A549 (cell line): ENCODE data around the gene MYO9A. TPM values are rescaled to one million over a fixed set of nuclear protein-coding genes. Genes with fewer than 3 reads are reported as not detected.
"Not testable (repeated sequence)": the region's sequence is repeated elsewhere in the genome, so short reads cannot be mapped to it uniquely, and the experiment has no call there.

Experiments
- ATAC-seq, 2 experiments: fragments of 200-7000 bp in 1 of 2; fragments of >200 bp in 1 of 2; cut with Nextera tagmentation in 1 of 2; cut with Tn5 transposase in 1 of 2; 3 replicates each; pipeline versions ENCODE4 v1.8.0 to v1.9.1; 2018 to 2020; ENCODE audit warnings: mild to moderate bottlenecking in 1 of 2, moderate library complexity in 1 of 2
- CTCF ChIA-PET: fragments of 300-600 bp; sonication (Branson Sonifier 250); formaldehyde crosslinking; extraction: SDS; loops from one replicate; lab custom pipeline; 2021; ENCODE audit warnings: antibody characterized with exemption, inconsistent platforms; lab: Yijun Ruan, JAX
- POLR2A ChIA-PET: fragments of 350-600 bp; formaldehyde crosslinking; extraction: SDS; loops from one replicate; lab custom pipeline; 2021; ENCODE audit warnings: antibody characterized with exemption, inconsistent platforms; lab: Yijun Ruan, JAX
- DNase-seq, 2 experiments: peaks; one replicate each; pipeline versions ENCODE4 v3.0.0 to v3.0.0-alpha.2; 2011 to 2016; ENCODE audit warnings: low read depth in 1 of 2, low spot score in 1 of 2
- FAIRE-seq: peaks from 2 replicates; lab custom pipeline; 2011; peaks lifted over from hg19 to GRCh38; lab: Jason Lieb, UNC
- H3K27ac ChIP-seq, 2 experiments: fragments of >200 bp; sonication (Bioruptor Twin); formaldehyde crosslinking; 3 replicates each; pipeline ENCODE4 v1.5.1; 2016 to 2017
- H3K4me1 ChIP-seq: fragments of >200 bp; sonication (Bioruptor Twin); formaldehyde crosslinking; 3 replicates; pipeline ENCODE4 v1.6.1; 2016
- H3K4me2 ChIP-seq: fragments of >200 bp; sonication (Bioruptor Twin); formaldehyde crosslinking; 3 replicates; pipeline ENCODE4 v1.6.1; 2016
- H3K4me3 ChIP-seq: fragments of >200 bp; sonication (Bioruptor Twin); formaldehyde crosslinking; 3 replicates; pipeline ENCODE4 v1.5.1; 2016
- H3K9me3 ChIP-seq: fragments of >200 bp; sonication (Bioruptor Twin); formaldehyde crosslinking; 3 replicates; pipeline ENCODE4 v1.6.1; 2016
- CBX2 ChIP-seq: fragments of 200-600 bp; sonication (generic); IDR thresholded peaks from 2 replicates; pipeline ENCODE4 v1.6.1; 2016; ENCODE audit warnings: low read depth, mild to moderate bottlenecking, borderline replicate concordance
- CHD2 ChIP-seq: fragments of 150-350 bp; IDR thresholded peaks from 2 replicates; pipeline ENCODE4 v1.6.1; 2014; ENCODE audit warnings: low read length; ENCODE audit not compliant: partially characterized antibody
- CHD4 ChIP-seq: fragments of 200-600 bp; sonication (generic); IDR thresholded peaks from 2 replicates; pipeline ENCODE4 v1.6.1; 2016; ENCODE audit warnings: antibody characterized with exemption, mild to moderate bottlenecking, borderline replicate concordance
- EP300 ChIP-seq, 2 experiments: fragments of >200 bp; sonication (Bioruptor Twin); formaldehyde crosslinking; IDR thresholded peaks; 2 replicates in 1 of 2; 3 replicates in 1 of 2; pipeline ENCODE4 v1.6.1; 2016 to 2017
- FOSL2 ChIP-seq, 2 experiments: fragments of 450-650 bp in 1 of 2; fragments of >200 bp in 1 of 2; sonication (Bioruptor Twin) in 1 of 2; formaldehyde crosslinking; IDR thresholded peaks; 2 replicates each; pipeline versions ENCODE4 v1.5.0 to v1.6.1; 2016 to 2020; ENCODE audit warnings: mild to moderate bottlenecking in 1 of 2, moderate library complexity in 1 of 2
- HEYL ChIP-seq: fragments of 250-450 bp; sonication (Bioruptor Pico); IDR thresholded peaks from 2 replicates; pipeline ENCODE4 v1.8.0; 2021; ENCODE audit warnings: mild to moderate bottlenecking, moderate library complexity
- JUNB ChIP-seq: fragments of >200 bp; sonication (Bioruptor Twin); formaldehyde crosslinking; IDR thresholded peaks from 2 replicates; pipeline ENCODE4 v1.6.1; 2016
- KDM5A ChIP-seq: fragments of 200-600 bp; sonication (generic); IDR thresholded peaks from 2 replicates; pipeline ENCODE4 v1.6.1; 2016; ENCODE audit warnings: antibody characterized with exemption, mild to moderate bottlenecking
- MAFK ChIP-seq: fragments of 450-650 bp; IDR thresholded peaks from 2 replicates; pipeline ENCODE4 v1.6.1; 2014; ENCODE audit not compliant: partially characterized antibody
- POLR2A ChIP-seq: IDR thresholded peaks from 2 replicates; pipeline ENCODE4 v1.6.1; 2012; ENCODE audit warnings: mild to moderate bottlenecking, low read length
- RARB ChIP-seq: fragments of 250-450 bp; sonication (Bioruptor Pico); IDR thresholded peaks from 2 replicates; pipeline ENCODE4 v1.8.0; 2021; ENCODE audit warnings: mild to moderate bottlenecking, moderate library complexity
- RFX5 ChIP-seq: fragments of 450-650 bp; IDR thresholded peaks from 2 replicates; pipeline ENCODE4 v1.7.1; 2014; ENCODE audit warnings: antibody characterized with exemption, mild to moderate bottlenecking, moderate library complexity
- TFCP2L1 ChIP-seq: fragments of 250-450 bp; sonication (Bioruptor Pico); IDR thresholded peaks from 2 replicates; pipeline ENCODE4 v1.5.0; 2021; ENCODE audit warnings: mild to moderate bottlenecking
- WGBS: methylation state at CpG from one replicate; pipeline ENCODE4 v1.1.6; 2017; ENCODE audit errors: missing lambda C conversion rate; 5-methylcytosine and 5-hydroxymethylcytosine counted together
- polyA plus RNA-seq, 4 experiments: library from polyadenylated mRNA; depleted of rRNA in 3 of 4; stranded (reverse); fragments of >200 nt; fragmentation: RNase III in 1 of 4; extraction: RNeasy Plus Mini Kit Qiagen cat#74134 plus additional on column Dnase treatment in 1 of 4; gene quantifications; 2 replicates in 3 of 4; 3 replicates in 1 of 4; pipeline ENCODE4 v1.2.3, GENCODE V29; 2011 to 2017
- TF ChIP-seq, protein P1 (sequence below): IDR thresholded peaks from 2 replicates; pipeline ENCODE4 v1.6.1; 2012
- TF ChIP-seq, protein P2 (sequence below): IDR thresholded peaks from 2 replicates; pipeline ENCODE4 v1.6.1; 2012; ENCODE audit warnings: low read depth, borderline replicate concordance
- TF ChIP-seq, protein P3 (sequence below): fragments of >200 bp; sonication (Bioruptor Twin); formaldehyde crosslinking; IDR thresholded peaks from 3 replicates; pipeline ENCODE4 v1.5.1; 2016
- TF ChIP-seq, protein P4 (sequence below): fragments of >200 bp; sonication (Bioruptor Twin); formaldehyde crosslinking; IDR thresholded peaks from 2 replicates; pipeline ENCODE4 v1.6.1; 2016

MYO9A gene
- polyA plus RNA-seq, 2 of the 4 experiments (the other 2 are of a cell fraction), result 5.9 to 21.9 TPM

DNA sequence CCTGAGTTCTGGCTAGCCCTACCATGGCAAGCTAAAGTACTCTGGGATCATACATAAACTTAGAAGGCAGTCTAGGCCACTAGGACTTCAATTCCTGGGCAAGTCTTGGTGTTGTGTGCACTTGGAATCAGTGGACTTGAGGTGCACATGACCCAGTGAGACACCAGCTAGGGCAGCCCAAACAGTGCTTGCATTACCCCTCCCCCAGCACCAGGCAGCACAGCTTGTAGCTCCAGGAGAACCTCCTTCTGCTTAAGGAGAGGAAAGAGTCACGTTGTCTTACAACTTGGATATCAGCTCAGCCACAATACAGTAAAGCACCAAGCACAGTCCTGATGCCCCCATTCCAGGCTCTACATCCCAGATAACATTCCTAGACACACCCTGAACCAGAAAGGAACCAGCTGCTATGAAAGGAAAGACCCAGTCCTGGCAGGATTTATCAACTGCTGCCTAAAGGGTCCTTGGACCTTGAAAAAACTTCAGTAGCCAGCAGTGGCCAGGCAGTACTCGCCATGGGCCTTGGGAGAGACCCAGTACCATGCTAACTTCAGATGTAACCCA is 57.2 kb downstream of the MYO9A start:
- peaks cover 10% of the 10 kb centered on the region; the same call in 1 of the 3 replicates for H3K4me1 ChIP-seq
- ChIA-PET POLR2A (no interaction called here), CTCF (interaction anchor here (0.6 to 2.0 kb wide), 2 partner anchors 95 to 144 kb away, joined by 3 to 7 read pairs; no protein-coding TSS in a partner anchor)
- no peaks in the 10 kb centered on the region for H3K9me3 ChIP-seq
- 96% methylated on average over 2 of the region's 2 CpGs for WGBS
- ATAC-seq (peak; percentile 13 to 29; a peak in 1 of 6 replicates), DNase-seq (no peak), FAIRE-seq (no peak)
- H3K4me3 ChIP-seq, result no peak overlapping the region
- TF ChIP-seq, protein P1, sequence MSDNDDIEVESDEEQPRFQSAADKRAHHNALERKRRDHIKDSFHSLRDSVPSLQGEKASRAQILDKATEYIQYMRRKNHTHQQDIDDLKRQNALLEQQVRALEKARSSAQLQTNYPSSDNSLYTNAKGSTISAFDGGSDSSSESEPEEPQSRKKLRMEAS, result no peak
- TF ChIP-seq TFCP2L1 (CRISPR knock-in tag) (no peak), HEYL (CRISPR knock-in tag) (no peak), KDM5A (no peak), RFX5 (no peak), JUNB (no peak), CHD2 (no peak), MAFK (no peak), FOSL2 (IDR thresholded peaks at IDR 0.05) (no peak), FOSL2 (CRISPR knock-in tag; IDR thresholded peaks at IDR 0.05) (no peak), POLR2A (no peak), CBX2 (no peak)
- TF ChIP-seq, protein P2, sequence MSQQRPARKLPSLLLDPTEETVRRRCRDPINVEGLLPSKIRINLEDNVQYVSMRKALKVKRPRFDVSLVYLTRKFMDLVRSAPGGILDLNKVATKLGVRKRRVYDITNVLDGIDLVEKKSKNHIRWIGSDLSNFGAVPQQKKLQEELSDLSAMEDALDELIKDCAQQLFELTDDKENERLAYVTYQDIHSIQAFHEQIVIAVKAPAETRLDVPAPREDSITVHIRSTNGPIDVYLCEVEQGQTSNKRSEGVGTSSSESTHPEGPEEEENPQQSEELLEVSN, result no peak
- TF ChIP-seq, protein P3, sequence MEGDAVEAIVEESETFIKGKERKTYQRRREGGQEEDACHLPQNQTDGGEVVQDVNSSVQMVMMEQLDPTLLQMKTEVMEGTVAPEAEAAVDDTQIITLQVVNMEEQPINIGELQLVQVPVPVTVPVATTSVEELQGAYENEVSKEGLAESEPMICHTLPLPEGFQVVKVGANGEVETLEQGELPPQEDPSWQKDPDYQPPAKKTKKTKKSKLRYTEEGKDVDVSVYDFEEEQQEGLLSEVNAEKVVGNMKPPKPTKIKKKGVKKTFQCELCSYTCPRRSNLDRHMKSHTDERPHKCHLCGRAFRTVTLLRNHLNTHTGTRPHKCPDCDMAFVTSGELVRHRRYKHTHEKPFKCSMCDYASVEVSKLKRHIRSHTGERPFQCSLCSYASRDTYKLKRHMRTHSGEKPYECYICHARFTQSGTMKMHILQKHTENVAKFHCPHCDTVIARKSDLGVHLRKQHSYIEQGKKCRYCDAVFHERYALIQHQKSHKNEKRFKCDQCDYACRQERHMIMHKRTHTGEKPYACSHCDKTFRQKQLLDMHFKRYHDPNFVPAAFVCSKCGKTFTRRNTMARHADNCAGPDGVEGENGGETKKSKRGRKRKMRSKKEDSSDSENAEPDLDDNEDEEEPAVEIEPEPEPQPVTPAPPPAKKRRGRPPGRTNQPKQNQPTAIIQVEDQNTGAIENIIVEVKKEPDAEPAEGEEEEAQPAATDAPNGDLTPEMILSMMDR, result no peak
- TF ChIP-seq, protein P4, sequence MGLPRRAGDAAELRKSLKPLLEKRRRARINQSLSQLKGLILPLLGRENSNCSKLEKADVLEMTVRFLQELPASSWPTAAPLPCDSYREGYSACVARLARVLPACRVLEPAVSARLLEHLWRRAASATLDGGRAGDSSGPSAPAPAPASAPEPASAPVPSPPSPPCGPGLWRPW, result no peak
- H3K4me2 ChIP-seq, result no peak overlapping the region
- no peak overlapping the region for H3K27ac ChIP-seq

DNA sequence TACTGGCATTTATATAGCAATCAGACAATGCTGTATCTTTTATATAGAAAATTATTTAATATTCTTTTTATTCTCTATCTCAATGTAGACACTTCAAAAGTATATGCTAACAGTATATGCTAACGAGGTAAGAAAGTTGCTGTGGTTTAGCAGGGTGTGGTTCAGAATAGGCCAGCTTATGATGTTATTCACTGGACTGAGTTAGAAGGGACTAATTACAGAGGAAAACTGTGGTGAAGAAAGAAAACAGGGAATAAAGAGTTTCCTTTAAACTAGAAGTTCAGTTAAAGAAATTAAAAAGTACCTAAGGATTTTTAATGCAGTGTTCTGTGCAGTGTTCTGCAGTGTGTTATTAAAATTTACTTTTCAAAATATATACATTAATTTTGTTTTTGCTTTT is 59.4 kb downstream of the MYO9A start:
- Histone ChIP-seq H3K27ac (no peak overlapping the region), H3K4me1 (peaks cover 10% of the 10 kb centered on the region; the same call in 1 of the 3 replicates)
- DNase-seq, result no peak
- WGBS, result 92% methylated on average over 1 of the region's 1 CpG
- no peak for ATAC-seq
- no peak for TF ChIP-seq RARB (CRISPR knock-in tag)
- no peak for TF ChIP-seq EP300 (IDR thresholded peaks at IDR 0.05)
- TF ChIP-seq, all 56 proteins: peak for 0
- Histone ChIP-seq H3K4me2 (no peak overlapping the region), H3K4me3 (no peak overlapping the region), H3K9me3 (no peaks in the 10 kb centered on the region)
- ChIA-PET CTCF (interaction anchor here (1.2 kb wide), 1 partner anchor 20 kb away, joined by 3 read pairs; no protein-coding TSS in a partner anchor), POLR2A (interaction anchor here (0.7 kb wide), 1 partner anchor 60 kb away, joined by 3 read pairs; the partner anchor contains the start of gene SENP8)
- no peak for FAIRE-seq

DNA sequence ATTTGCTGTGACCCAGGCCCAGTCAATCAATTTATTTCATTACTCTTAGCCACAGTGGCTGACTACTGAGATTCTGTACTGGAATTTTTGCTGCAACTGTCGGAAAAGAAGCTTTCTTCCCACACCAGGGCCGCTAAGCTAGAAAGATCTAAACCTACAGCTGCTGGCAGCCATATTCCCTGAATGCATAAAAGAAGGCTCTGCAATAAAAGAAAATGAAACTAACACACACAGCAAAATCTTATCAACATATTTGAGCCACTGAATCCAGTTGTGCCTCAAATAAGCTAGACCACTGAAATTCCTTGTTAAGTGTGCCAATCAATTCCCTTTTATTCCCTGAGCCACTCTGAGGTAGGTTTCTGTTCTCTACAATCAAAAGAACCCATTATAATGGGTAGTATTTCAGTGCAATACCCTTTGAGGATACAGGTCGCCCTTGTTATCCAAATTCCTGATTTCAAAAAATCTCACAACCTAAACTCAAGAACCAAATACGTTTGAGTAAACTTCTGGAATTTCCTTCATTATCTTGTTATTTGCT is 60.3 kb downstream of the MYO9A start:
- ATAC-seq (no peak), DNase-seq (no peak), FAIRE-seq (no peak)
- Histone ChIP-seq H3K4me1 (peaks cover 10% of the 10 kb centered on the region; the same call in 1 of the 3 replicates), H3K27ac (no peak overlapping the region), H3K9me3 (no peaks in the 10 kb centered on the region), H3K4me2 (peak overlapping the region; percentile 56), H3K4me3 (no peak overlapping the region)
- POLR2A ChIA-PET, result no interaction called here
- CTCF ChIA-PET, result interaction anchor here (0.6 to 1.2 kb wide), 3 partner anchors 13 to 74 kb away, joined by 3 to 4 read pairs (median 3); no protein-coding TSS in a partner anchor
- TF ChIP-seq CHD4 (no peak), MAFK (peak; percentile 19)
- 68% methylated on average over 4 of the region's 4 CpGs for whole genome bisulfite sequencing

DNA sequence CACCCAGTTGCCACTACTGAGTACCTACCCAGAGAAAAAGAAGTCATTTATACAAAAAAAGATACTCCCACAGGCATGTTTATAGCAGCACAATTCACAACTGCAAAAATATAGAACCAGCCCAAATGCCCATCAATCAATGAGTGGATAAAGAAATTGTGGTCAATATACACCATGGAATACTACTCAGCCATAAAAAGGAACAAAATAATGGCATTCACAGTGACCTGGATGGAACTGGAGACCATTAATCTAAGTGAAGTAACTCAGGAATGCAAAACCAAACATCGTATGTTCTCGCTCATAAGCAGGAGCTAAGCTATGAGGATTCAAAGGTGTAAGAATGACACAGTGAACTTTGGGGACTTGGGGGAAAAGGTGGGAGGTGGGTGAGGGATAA is 61.7 kb downstream of the MYO9A start:
- H3K9me3 ChIP-seq, H3K4me3 ChIP-seq, CTCF ChIA-PET, POLR2A ChIA-PET, FAIRE-seq, DNase-seq, H3K4me2 ChIP-seq, H3K4me1 ChIP-seq, ATAC-seq, H3K27ac ChIP-seq: not testable (repeated sequence)
- 94% methylated on average over 2 of the region's 2 CpGs for WGBS

DNA sequence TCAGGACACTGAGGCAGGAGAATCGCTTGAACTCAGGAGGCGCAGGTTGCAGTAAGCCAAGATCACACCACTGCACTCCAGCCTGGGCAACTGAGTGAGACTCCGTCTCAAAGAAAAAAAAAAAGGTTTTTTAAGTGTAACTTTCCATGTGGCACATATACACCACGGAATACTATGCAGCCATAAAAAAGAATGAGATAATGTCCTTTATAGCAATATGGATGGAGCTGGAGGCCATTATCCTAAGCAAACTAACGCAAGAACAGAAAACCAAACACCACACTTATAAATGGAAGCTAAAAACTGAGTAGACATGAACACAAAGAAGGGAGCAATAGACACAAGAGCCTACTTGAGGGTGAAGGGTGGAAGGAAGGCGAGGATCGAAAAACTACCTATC is 64.7 kb downstream of the MYO9A start:
- H3K27ac ChIP-seq, H3K9me3 ChIP-seq, DNase-seq, FAIRE-seq, H3K4me1 ChIP-seq, POLR2A ChIA-PET, H3K4me2 ChIP-seq, H3K4me3 ChIP-seq, ATAC-seq: not testable (repeated sequence)
- WGBS, result 93% methylated on average over 7 of the region's 7 CpGs
- CTCF ChIA-PET, result interaction anchor here (1.0 to 1.4 kb wide), 2 partner anchors 9 to 32 kb away, joined by 3 to 4 read pairs; no protein-coding TSS in a partner anchor
